Measurements from ENCODE around the gene HDDC2.

GRCh38 chr6:125316621-125317020, 14.9 kb upstream of the HDDC2 start:
- TF ChIP-seq CTCF (conservative IDR thresholded peaks at IDR 0.05; ENCODE audit: low read depth in 2 of 2) (no peak), EZH2phosphoT487 (IDR thresholded peaks at IDR 0.05; ENCODE audit: unreplicated experiment) (no peak), POLR2AphosphoS5 (IDR thresholded peaks at IDR 0.05; ENCODE audit: low read depth) (no peak), JUNB (IDR thresholded peaks at IDR 0.05; ENCODE audit: unreplicated experiment) (no peak), EZH2 (IDR thresholded peaks at IDR 0.05; ENCODE audit: low read depth, unreplicated experiment) (no peak), STAT1 (IDR thresholded peaks at IDR 0.05; ENCODE audit: unreplicated experiment) (no peak), ZNF331 (CRISPR knock-in tag; IDR thresholded peaks at IDR 0.05; ENCODE audit: low read depth) (no peak), ETS1 (IDR thresholded peaks at IDR 0.05) (no peak)
- TF ChIP-seq, protein P1, sequence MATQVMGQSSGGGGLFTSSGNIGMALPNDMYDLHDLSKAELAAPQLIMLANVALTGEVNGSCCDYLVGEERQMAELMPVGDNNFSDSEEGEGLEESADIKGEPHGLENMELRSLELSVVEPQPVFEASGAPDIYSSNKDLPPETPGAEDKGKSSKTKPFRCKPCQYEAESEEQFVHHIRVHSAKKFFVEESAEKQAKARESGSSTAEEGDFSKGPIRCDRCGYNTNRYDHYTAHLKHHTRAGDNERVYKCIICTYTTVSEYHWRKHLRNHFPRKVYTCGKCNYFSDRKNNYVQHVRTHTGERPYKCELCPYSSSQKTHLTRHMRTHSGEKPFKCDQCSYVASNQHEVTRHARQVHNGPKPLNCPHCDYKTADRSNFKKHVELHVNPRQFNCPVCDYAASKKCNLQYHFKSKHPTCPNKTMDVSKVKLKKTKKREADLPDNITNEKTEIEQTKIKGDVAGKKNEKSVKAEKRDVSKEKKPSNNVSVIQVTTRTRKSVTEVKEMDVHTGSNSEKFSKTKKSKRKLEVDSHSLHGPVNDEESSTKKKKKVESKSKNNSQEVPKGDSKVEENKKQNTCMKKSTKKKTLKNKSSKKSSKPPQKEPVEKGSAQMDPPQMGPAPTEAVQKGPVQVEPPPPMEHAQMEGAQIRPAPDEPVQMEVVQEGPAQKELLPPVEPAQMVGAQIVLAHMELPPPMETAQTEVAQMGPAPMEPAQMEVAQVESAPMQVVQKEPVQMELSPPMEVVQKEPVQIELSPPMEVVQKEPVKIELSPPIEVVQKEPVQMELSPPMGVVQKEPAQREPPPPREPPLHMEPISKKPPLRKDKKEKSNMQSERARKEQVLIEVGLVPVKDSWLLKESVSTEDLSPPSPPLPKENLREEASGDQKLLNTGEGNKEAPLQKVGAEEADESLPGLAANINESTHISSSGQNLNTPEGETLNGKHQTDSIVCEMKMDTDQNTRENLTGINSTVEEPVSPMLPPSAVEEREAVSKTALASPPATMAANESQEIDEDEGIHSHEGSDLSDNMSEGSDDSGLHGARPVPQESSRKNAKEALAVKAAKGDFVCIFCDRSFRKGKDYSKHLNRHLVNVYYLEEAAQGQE (IDR thresholded peaks at IDR 0.05; ENCODE audit: unreplicated experiment) = no peak
